Measurements from ENCODE around the gene DRICH1.
"Not testable (repeated sequence)": the region's sequence is repeated elsewhere in the genome, so short reads cannot be mapped to it uniquely, and the experiment has no call there.

Gene DRICH1

GRCh38 chr22:23673826-23674690 is 41.9 kb upstream of the DRICH1 start:
- no peak overlapping the region for H3K4me3 ChIP-seq (ENCODE audit: low read depth, low read length)
- no peak for TF ChIP-seq CTCF (IDR thresholded peaks at IDR 0.05; ENCODE audit: insufficient read depth, low read depth, low read length, missing control alignments)
- DNase-seq (ENCODE audit: low read depth) = no peak

- no peak for TF ChIP-seq CTCF (IDR thresholded peaks at IDR 0.05; ENCODE audit: insufficient read depth, low read depth, low read length, missing control alignments)
These were observed 41.0 kb upstream of the DRICH1 start for GRCh38 chr22:23673050-23673620.

GRCh38 chr22:23672307-23673049 is 40.4 kb upstream of the DRICH1 start:
- H3K4me3 ChIP-seq (ENCODE audit: low read depth, low read length); DNase-seq (ENCODE audit: low read depth): not testable (repeated sequence)

More at GRCh38 chr22:23673050-23673620, 41.0 kb upstream of the DRICH1 start:
- no peak for DNase-seq (ENCODE audit: low read depth)
- H3K4me3 ChIP-seq (ENCODE audit: low read depth, low read length) = no peak overlapping the region

- not testable (repeated sequence) for DNase-seq (ENCODE audit: low read depth); H3K4me3 ChIP-seq (ENCODE audit: low read depth, low read length)
These were observed 39.3 kb upstream of the DRICH1 start for GRCh38 chr22:23671387-23671786.

GRCh38 chr22:23670378-23671295 is 38.5 kb upstream of the DRICH1 start:
- H3K4me3 ChIP-seq (ENCODE audit: low read depth, low read length) = no peak overlapping the region
- TF ChIP-seq CTCF (IDR thresholded peaks at IDR 0.05; ENCODE audit: insufficient read depth, low read depth, low read length, missing control alignments) = no peak
- no peak for DNase-seq (ENCODE audit: low read depth)

- DNase-seq (ENCODE audit: low read depth) = not testable (repeated sequence)
These were observed 28.3 kb upstream of the DRICH1 start for GRCh38 chr22:23660381-23660780.

GRCh38 chr22:23657727-23658126 is 25.6 kb upstream of the DRICH1 start:
- DNase-seq (ENCODE audit: low read depth) = no peak
- H3K4me3 ChIP-seq (ENCODE audit: low read depth, low read length) = no peak overlapping the region
- TF ChIP-seq CTCF (IDR thresholded peaks at IDR 0.05; ENCODE audit: insufficient read depth, low read depth, low read length, missing control alignments) = no peak

More at GRCh38 chr22:23660381-23660780, 28.3 kb upstream of the DRICH1 start:
- H3K4me3 ChIP-seq (ENCODE audit: low read depth, low read length) = not testable (repeated sequence)
